AG04449 (cell line): ENCODE results near the gene ACTN1.

ENCODE experiments used
- CTCF ChIA-PET: fragments of 350-600 bp; formaldehyde crosslinking; extraction: SDS; loops from one replicate; lab custom pipeline; 2021; ENCODE audit warnings: antibody characterized with exemption; lab: Yijun Ruan, JAX
- POLR2A ChIA-PET: fragments of 400-600, 350-600 bp; formaldehyde crosslinking; extraction: SDS; loops from one replicate; lab custom pipeline; 2020; ENCODE audit warnings: antibody characterized with exemption, inconsistent platforms; lab: Yijun Ruan, JAX
- DNase-seq: peaks from one replicate; pipeline ENCODE4 v3.0.0-alpha.2; 2010; ENCODE audit warnings: low read depth, low spot score
- H3K4me3 ChIP-seq: 2 replicates; pipeline ENCODE4 v1.5.1; 2011; ENCODE audit warnings: low read depth, mild to moderate bottlenecking, control low read depth, low read length
- CTCF ChIP-seq: IDR thresholded peaks from one replicate; pipeline ENCODE4 v1.5.1; 2011; ENCODE audit warnings: mild to moderate bottlenecking, moderate library complexity, low read length, control low read depth, inconsistent platforms; ENCODE audit not compliant: insufficient read depth; ENCODE audit errors: missing control alignments

Gene ACTN1

GRCh38 chr14:68931063-68931462 lies 48.0 kb downstream of the ACTN1 start:
- ChIA-PET CTCF (interaction anchor here (0.9 to 3.1 kb wide), 7 partner anchors 9 to 176 kb away, joined by 3 to 11 read pairs (median 5); no protein-coding TSS in a partner anchor), POLR2A (no interaction called here)
- TF ChIP-seq CTCF = no peak
- DNase-seq = no peak
- H3K4me3 ChIP-seq = no peak overlapping the region

DNA sequence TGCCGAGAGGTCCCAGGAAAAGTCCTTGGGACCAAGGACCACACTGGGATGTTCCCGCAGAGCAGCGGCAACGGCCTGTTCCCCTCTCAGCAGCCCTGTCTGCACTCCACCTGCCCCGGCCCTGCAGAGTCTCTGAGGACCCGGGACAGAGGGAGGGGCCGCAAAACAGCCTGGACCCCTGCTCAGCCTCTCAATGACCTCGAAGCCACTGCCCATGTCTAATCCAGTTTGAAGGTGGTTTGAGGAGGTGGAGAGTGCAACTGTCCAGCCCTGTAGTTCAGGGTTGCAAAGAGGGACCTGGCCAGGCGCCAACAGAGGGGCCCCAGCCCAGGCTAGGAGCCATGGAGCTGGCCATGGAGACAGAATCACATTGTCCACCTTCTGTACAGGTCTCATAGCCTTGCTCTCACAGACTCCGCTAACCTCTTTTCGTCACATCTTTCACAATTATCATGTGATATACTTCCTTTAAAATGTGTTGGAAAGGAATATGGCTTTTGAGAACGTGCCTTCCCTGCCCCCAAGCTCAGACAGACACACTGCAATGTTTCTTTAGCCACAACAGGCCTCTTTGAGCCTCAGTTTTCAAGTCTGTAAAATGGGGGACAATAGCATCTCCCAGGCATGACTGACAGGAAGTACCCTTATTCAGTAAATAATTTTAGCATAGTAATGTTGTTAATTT lies 49.3 kb downstream of the ACTN1 start:
- no peak overlapping the region for H3K4me3 ChIP-seq
- POLR2A ChIA-PET = interaction anchor here (1.0 kb wide), 1 partner anchor 10 kb away, joined by 5 read pairs; no protein-coding TSS in a partner anchor
- no peak for TF ChIP-seq CTCF
- CTCF ChIA-PET = interaction anchor here (0.7 to 3.1 kb wide), 4 partner anchors 18 to 178 kb away, joined by 3 to 11 read pairs (median 6); no protein-coding TSS in a partner anchor
- no peak for DNase-seq

- POLR2A ChIA-PET = interaction anchor here (0.5 to 1.0 kb wide), 4 partner anchors 11 to 134 kb away, joined by 3 to 5 read pairs (median 4); no protein-coding TSS in a partner anchor
- no peak overlapping the region for H3K4me3 ChIP-seq
- no peak for DNase-seq
- TF ChIP-seq CTCF = no peak
- CTCF ChIA-PET = interaction anchor here (1.0 to 7.8 kb wide), 5 partner anchors 9 to 178 kb away, joined by 3 to 69 read pairs (median 3); no protein-coding TSS in a partner anchor
Measured at GRCh38 chr14:68928770-68929550, 50.1 kb downstream of the ACTN1 start.

- TF ChIP-seq CTCF = no peak
- POLR2A ChIA-PET = interaction anchor here (0.6 to 0.7 kb wide), 2 partner anchors 12 to 135 kb away, joined by 3 to 4 read pairs; no protein-coding TSS in a partner anchor
- CTCF ChIA-PET = interaction anchor here (0.8 to 7.8 kb wide), 8 partner anchors 8 to 180 kb away, joined by 3 to 69 read pairs (median 4); no protein-coding TSS in a partner anchor
- no peak overlapping the region for H3K4me3 ChIP-seq
- DNase-seq = no peak
Measured at GRCh38 chr14:68927956-68928675, 51.0 kb downstream of the ACTN1 start.

DNA sequence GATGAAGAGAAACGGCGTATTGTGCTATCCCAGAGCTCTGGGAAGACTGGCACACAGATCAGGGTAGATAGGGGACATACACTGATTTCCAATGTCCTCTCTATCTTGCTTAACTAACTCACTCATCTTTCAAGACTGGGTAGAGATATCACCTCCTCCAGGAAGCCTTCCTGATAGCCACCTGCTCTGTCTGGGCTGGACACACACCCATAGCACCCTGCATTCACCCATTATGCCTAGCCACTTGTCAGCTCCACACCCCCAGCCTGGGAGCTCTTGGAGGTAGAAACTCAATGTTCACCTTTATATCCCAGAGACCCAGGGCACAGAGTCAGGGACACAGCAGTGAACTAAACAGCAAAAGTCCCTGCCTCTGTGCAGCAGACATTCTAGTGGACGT lies 52.0 kb downstream of the ACTN1 start:
- H3K4me3 ChIP-seq = no peak overlapping the region
- DNase-seq = no peak
- CTCF ChIA-PET = interaction anchor here (0.6 to 7.8 kb wide), 7 partner anchors 9 to 181 kb away, joined by 3 to 69 read pairs (median 15); no protein-coding TSS in a partner anchor
- POLR2A ChIA-PET = interaction anchor here (0.6 kb wide), 1 partner anchor 467 kb away, joined by 4 read pairs; no protein-coding TSS in a partner anchor
- TF ChIP-seq CTCF = no peak
